Upper lobe of left lung (tissue), 6 donors: ENCODE data around the gene PPP1R9B. TPM values are rescaled to one million over a fixed set of nuclear protein-coding genes. Genes with fewer than 3 reads are reported as not detected.
A peak's percentile ranks its signal among the peaks of the same experiment; 100 is the strongest.

ENCODE experiments used
- ATAC-seq, 2 donors: fragments of 200-7000 bp; cut with Tn5 transposase; one replicate each; pipeline ENCODE4 v1.9.1; 2022; ENCODE audit warnings: mild to moderate bottlenecking in 2 of 2, moderate library complexity in 2 of 2; ENCODE audit not compliant: low FRiP score in 2 of 2
- DNase-seq, 2 donors: peaks; one replicate each; pipeline ENCODE4 v3.0.0-alpha.2; 2019 to 2020
- H3K27ac ChIP-seq, 4 donors: fragments of 200-600 bp; sonication (generic); one replicate each; pipeline ENCODE4 v1.5.1; 2016 to 2019
- H3K27me3 ChIP-seq, 4 donors: fragments of 200-600 bp; sonication (generic); one replicate each; pipeline ENCODE4 v1.5.1; 2017 to 2019
- H3K36me3 ChIP-seq, 4 donors: fragments of 200-600 bp; sonication (generic); one replicate each; pipeline ENCODE4 v1.5.1; 2016 to 2019
- H3K4me1 ChIP-seq, 4 donors: fragments of 200-600 bp; sonication (generic); one replicate each; pipeline ENCODE4 v1.5.1; 2018 to 2019
- H3K4me3 ChIP-seq, 4 donors: fragments of 200-600 bp; sonication (generic); one replicate each; pipeline ENCODE4 v1.5.1; 2017 to 2019; ENCODE audit warnings: mild to moderate bottlenecking in 2 of 4, moderate library complexity in 1 of 4
- H3K9me3 ChIP-seq, 4 donors: fragments of 200-600 bp; sonication (generic); one replicate each; pipeline ENCODE4 v1.5.1; 2018 to 2019
- EP300 ChIP-seq, 4 donors: sonication (generic); formaldehyde crosslinking; IDR thresholded peaks; one replicate each; pipeline ENCODE4 v1.5.1; 2017; ENCODE audit warnings: antibody characterized with exemption in 4 of 4, control low read depth in 2 of 4
- POLR2A ChIP-seq, 4 donors: fragments of 450-650 bp; IDR thresholded peaks; one replicate each; pipeline ENCODE4 v1.5.1; 2016 to 2017; ENCODE audit warnings: antibody characterized with exemption in 4 of 4, mild to moderate bottlenecking in 2 of 4
- POLR2AphosphoS5 ChIP-seq, 2 donors: sonication (generic); formaldehyde crosslinking; IDR thresholded peaks; one replicate each; pipeline ENCODE4 v1.5.1; 2017; ENCODE audit warnings: antibody characterized with exemption in 2 of 2
- WGBS, 2 donors: methylation state at CpG; one replicate each; pipeline ENCODE4 v1.1.5; 2017 to 2018; 5-methylcytosine and 5-hydroxymethylcytosine counted together
- total RNA-seq, 6 donors: library from RNA; depleted of rRNA in 4 of 6; stranded (reverse); fragments of >200 nt in 4 of 6; gene quantifications; one replicate each; pipeline versions ENCODE4 v1.1.0 to v1.2.1, GENCODE V29; 2016 to 2021
- TF ChIP-seq, protein P1 (sequence below), 6 experiments: fragments of 450-650 bp in 4 of 6; fragments of 200-600 bp in 2 of 6; sonication (generic) in 2 of 6; IDR thresholded peaks; one replicate each; pipeline ENCODE4 v1.5.1; 2016 to 2019; ENCODE audit warnings: antibody characterized with exemption in 6 of 6
- donor health status: DM: no; HTN: no; CAD: no; lungs with moderate emphysema.
- donor health status: DM: no; HTN: yes; CAD: no; lungs with severe emphysema.

Gene PPP1R9B
- total RNA-seq, 6 donors from 2014 or later = 37.5 to 121 (median 74.7) TPM

DNA sequence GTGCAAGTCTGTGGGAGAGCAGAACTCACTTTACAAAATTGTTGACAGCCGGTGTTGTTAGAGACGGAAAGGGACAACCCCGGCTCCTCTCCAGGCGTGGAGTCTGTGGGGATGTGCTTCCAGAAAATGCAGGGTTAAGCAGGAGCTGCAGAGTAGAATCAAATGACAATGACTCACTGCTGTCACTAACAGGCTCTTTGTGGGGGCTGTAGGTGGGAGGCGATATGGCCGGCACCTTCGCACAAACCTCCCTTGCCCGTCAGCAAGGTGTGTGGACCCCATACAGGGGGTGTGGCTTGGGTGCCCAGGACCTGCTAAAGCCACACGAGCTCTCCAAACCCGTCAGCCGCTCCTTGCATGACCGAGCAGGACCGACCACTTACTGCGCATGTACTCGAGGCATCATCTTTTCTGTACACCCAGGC is 49.5 kb downstream of the PPP1R9B start:
- TF ChIP-seq EP300 (IDR thresholded peaks at IDR 0.05) (no peak), POLR2AphosphoS5 (IDR thresholded peaks at IDR 0.05) (no peak), POLR2A (IDR thresholded peaks at IDR 0.05) (no peak)
- TF ChIP-seq, protein P1, sequence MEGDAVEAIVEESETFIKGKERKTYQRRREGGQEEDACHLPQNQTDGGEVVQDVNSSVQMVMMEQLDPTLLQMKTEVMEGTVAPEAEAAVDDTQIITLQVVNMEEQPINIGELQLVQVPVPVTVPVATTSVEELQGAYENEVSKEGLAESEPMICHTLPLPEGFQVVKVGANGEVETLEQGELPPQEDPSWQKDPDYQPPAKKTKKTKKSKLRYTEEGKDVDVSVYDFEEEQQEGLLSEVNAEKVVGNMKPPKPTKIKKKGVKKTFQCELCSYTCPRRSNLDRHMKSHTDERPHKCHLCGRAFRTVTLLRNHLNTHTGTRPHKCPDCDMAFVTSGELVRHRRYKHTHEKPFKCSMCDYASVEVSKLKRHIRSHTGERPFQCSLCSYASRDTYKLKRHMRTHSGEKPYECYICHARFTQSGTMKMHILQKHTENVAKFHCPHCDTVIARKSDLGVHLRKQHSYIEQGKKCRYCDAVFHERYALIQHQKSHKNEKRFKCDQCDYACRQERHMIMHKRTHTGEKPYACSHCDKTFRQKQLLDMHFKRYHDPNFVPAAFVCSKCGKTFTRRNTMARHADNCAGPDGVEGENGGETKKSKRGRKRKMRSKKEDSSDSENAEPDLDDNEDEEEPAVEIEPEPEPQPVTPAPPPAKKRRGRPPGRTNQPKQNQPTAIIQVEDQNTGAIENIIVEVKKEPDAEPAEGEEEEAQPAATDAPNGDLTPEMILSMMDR (IDR thresholded peaks at IDR 0.05) = no peak
- 66 to 79% methylated on average over 10 to 15 of the region's 15 CpGs for WGBS, 2 donors
- Histone ChIP-seq H3K36me3 (peaks cover 0 to 40% (median 20%) of the 10 kb centered on the region in 4 donors), H3K27ac (peak overlapping the region in 2 of 4 donors; percentile 63), H3K9me3 (no peaks in the 10 kb centered on the region), H3K4me3 (no peak overlapping the region), H3K4me1 (peaks cover 14 to 39% (median 31%) of the 10 kb centered on the region in 4 donors), H3K27me3 (no peaks in the 10 kb centered on the region)
- DNase-seq (no peak), ATAC-seq (no peak)

DNA sequence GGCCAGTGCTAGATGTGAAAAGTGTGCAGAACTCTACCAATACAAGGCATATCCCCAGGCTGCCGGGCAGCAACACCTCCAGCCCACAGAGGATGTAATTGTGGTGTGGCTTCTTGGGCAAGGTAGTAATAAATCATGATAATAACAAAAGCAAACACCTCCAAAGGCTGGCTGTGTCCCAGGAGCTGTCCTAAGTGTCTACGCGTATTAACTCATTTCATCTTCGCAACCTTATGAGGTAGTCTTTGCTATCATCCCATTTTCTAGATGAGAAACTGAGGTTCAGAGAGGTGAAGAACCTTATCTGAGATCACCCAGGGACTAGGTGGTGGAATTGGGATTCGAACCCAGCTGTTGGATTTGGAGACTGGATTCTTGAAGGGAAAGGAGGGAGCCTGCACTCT is 50.0 kb downstream of the PPP1R9B start:
- no peak for ATAC-seq
- peaks cover 15 to 43% (median 34%) of the 10 kb centered on the region in 4 donors for H3K4me1 ChIP-seq
- DNase-seq = no peak
- peaks cover 0 to 36% (median 18%) of the 10 kb centered on the region in 4 donors for H3K36me3 ChIP-seq
- no peaks in the 10 kb centered on the region for H3K9me3 ChIP-seq
- no peak overlapping the region for H3K4me3 ChIP-seq
- TF ChIP-seq, protein P1 (IDR thresholded peaks at IDR 0.05) = no peak
- TF ChIP-seq POLR2AphosphoS5 (IDR thresholded peaks at IDR 0.05) (no peak), EP300 (IDR thresholded peaks at IDR 0.05) (no peak), POLR2A (IDR thresholded peaks at IDR 0.05) (no peak)
- no peaks in the 10 kb centered on the region for H3K27me3 ChIP-seq
- no peak overlapping the region for H3K27ac ChIP-seq
- WGBS, 2 donors = 75% methylated on average over 5 of the region's 5 CpGs

DNA sequence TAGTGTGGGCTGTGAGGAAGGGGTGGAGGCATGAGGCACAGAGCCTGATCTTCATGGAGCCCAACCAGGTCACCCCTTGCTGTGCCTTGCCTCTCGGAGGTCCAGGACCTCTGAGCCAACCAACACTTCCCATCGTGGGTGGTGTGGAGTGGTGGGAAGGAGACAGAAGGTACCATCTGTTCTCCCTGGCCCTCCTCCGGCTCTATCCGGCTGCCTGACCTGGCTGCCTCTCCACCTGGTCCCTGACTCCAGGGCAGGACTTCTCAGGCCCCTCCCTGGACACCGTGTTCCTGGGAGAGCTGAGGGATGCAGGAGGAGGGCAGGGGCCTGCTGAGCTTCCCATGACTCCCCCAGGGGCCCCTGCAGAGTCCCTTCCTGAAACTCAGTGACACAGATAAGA is 51.5 kb downstream of the PPP1R9B start:
- H3K4me1 ChIP-seq = peaks cover 18 to 46% (median 37%) of the 10 kb centered on the region in 4 donors
- WGBS, 2 donors = 68 to 88% methylated on average over 4 of the region's 5 CpGs
- no peaks in the 10 kb centered on the region for H3K9me3 ChIP-seq
- H3K36me3 ChIP-seq = peaks cover 0 to 27% (median 17%) of the 10 kb centered on the region in 4 donors
- DNase-seq (no peak), ATAC-seq (no peak)
- TF ChIP-seq POLR2AphosphoS5 (IDR thresholded peaks at IDR 0.05) (no peak), EP300 (IDR thresholded peaks at IDR 0.05) (no peak), POLR2A (IDR thresholded peaks at IDR 0.05) (no peak)
- TF ChIP-seq, protein P1 (IDR thresholded peaks at IDR 0.05) = no peak
- no peaks in the 10 kb centered on the region for H3K27me3 ChIP-seq
- no peak overlapping the region for H3K27ac ChIP-seq
- H3K4me3 ChIP-seq = no peak overlapping the region

DNA sequence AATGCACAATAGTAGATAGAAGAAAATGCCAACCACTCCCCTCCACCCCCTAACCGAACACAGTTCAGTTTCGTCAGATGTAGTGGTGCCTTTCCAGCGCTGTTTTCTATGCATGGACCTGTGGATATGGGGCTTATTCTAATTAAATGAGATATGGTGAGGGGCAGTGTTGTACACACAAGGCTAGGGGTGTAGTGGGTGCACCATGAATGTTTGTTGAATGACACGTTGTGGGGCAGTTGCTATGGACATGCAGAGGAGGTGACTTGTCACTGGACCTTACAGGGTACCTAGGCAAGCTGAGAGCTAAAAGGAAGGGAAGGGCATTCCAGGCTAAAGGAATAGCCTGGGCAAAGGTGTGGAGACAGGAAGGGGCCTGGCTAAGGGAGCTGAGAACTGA is 51.9 kb downstream of the PPP1R9B start:
- WGBS, 2 donors = 80 to 86% methylated on average over 4 of the region's 4 CpGs
- H3K4me1 ChIP-seq = peaks cover 19 to 46% (median 38%) of the 10 kb centered on the region in 4 donors
- no peak for DNase-seq
- no peak for ATAC-seq
- H3K27me3 ChIP-seq = no peaks in the 10 kb centered on the region
- H3K9me3 ChIP-seq = no peaks in the 10 kb centered on the region
- H3K36me3 ChIP-seq = peaks cover 0 to 27% (median 17%) of the 10 kb centered on the region in 4 donors
- no peak overlapping the region for H3K4me3 ChIP-seq
- TF ChIP-seq, protein P1 (IDR thresholded peaks at IDR 0.05) = no peak
- TF ChIP-seq EP300 (IDR thresholded peaks at IDR 0.05) (no peak), POLR2A (IDR thresholded peaks at IDR 0.05) (no peak), POLR2AphosphoS5 (IDR thresholded peaks at IDR 0.05) (no peak)
- H3K27ac ChIP-seq = no peak overlapping the region

DNA sequence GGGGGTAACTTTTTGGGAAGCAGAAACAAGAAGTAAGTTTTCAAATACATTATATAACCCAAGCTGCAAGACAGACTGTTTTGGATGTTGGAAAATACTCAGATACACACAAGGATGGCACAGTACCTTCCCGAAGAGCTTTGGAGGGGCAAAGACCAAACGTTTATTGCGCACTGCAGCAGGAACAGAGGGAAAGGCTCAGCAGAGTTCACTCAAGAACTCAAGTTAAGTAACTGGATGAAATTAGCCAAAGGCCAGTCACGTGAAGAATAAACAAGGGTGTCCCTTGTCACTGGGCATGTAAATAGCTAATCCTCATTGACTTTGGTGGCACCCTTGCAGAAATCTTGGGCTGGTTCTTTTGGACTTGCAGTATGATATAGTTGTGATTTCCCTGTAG is 52.6 kb downstream of the PPP1R9B start:
- Histone ChIP-seq H3K27me3 (no peaks in the 10 kb centered on the region), H3K4me3 (no peak overlapping the region), H3K4me1 (peaks cover 19 to 46% (median 37%) of the 10 kb centered on the region in 4 donors)

More for the DNA sequence above, 52.6 kb downstream of the PPP1R9B start:
- Histone ChIP-seq H3K9me3 (no peaks in the 10 kb centered on the region), H3K27ac (no peak overlapping the region), H3K36me3 (peaks cover 0 to 27% (median 17%) of the 10 kb centered on the region in 4 donors)
- DNase-seq = no peak
- TF ChIP-seq POLR2A (IDR thresholded peaks at IDR 0.05) (no peak), EP300 (IDR thresholded peaks at IDR 0.05) (no peak), POLR2AphosphoS5 (IDR thresholded peaks at IDR 0.05) (no peak)
- TF ChIP-seq, protein P1 (IDR thresholded peaks at IDR 0.05) = no peak
- ATAC-seq = no peak
- 83 to 85% methylated on average over 4 of the region's 4 CpGs for WGBS, 2 donors
